ENCODE data around the gene CASP7. TPM values are rescaled to one million over a fixed set of nuclear protein-coding genes. Genes with fewer than 3 reads are reported as not detected.
"Not testable (repeated sequence)": the region's sequence is repeated elsewhere in the genome, so short reads cannot be mapped to it uniquely, and the experiment has no call there.

The CASP7 gene
- total RNA-seq, 1 donor from 2014 or later, result 32.5 TPM

GRCh38 chr10:113650172-113650571 lies 29.5 kb upstream of the CASP7 start:
- no peak overlapping the region for H3K27ac ChIP-seq

GRCh38 chr10:113651021-113651420 lies 28.7 kb upstream of the CASP7 start:
- no peak for ATAC-seq
- Histone ChIP-seq H3K9me3 (no peaks in the 10 kb centered on the region), H3K4me1 (no peaks in the 10 kb centered on the region), H3K27ac (no peak overlapping the region), H3K4me3 (no peak overlapping the region), H3K27me3 (no peaks in the 10 kb centered on the region), H3K36me3 (no peaks in the 10 kb centered on the region)
- intact Hi-C loops (cut with DNase I), result no loop called here
- no peak for TF ChIP-seq CTCF (IDR thresholded peaks at IDR 0.05)
- DNase-seq, result no peak

More at GRCh38 chr10:113650172-113650571, 29.5 kb upstream of the CASP7 start:
- no peak overlapping the region for H3K4me3 ChIP-seq
- intact Hi-C loops (cut with DNase I), result no loop called here
- DNase-seq (no peak), ATAC-seq (no peak)
- no peaks in the 10 kb centered on the region for H3K4me1 ChIP-seq
- no peaks in the 10 kb centered on the region for H3K36me3 ChIP-seq
- no peaks in the 10 kb centered on the region for H3K27me3 ChIP-seq
- no peaks in the 10 kb centered on the region for H3K9me3 ChIP-seq
- no peak for TF ChIP-seq CTCF (IDR thresholded peaks at IDR 0.05)

GRCh38 chr10:113651898-113652297 lies 27.8 kb upstream of the CASP7 start:
- no peak for ATAC-seq
- intact Hi-C loops (cut with DNase I), result no loop called here
- Histone ChIP-seq H3K4me3 (no peak overlapping the region), H3K4me1 (no peaks in the 10 kb centered on the region), H3K36me3 (no peaks in the 10 kb centered on the region), H3K27ac (no peak overlapping the region), H3K27me3 (no peaks in the 10 kb centered on the region), H3K9me3 (no peaks in the 10 kb centered on the region)
- no peak for DNase-seq
- no peak for TF ChIP-seq CTCF (IDR thresholded peaks at IDR 0.05)

- H3K36me3 ChIP-seq; H3K4me1 ChIP-seq; ATAC-seq; DNase-seq; H3K4me3 ChIP-seq; H3K27me3 ChIP-seq; H3K27ac ChIP-seq; intact Hi-C loops (cut with DNase I); H3K9me3 ChIP-seq: not testable (repeated sequence)
Observed at GRCh38 chr10:113652456-113652855, 27.3 kb upstream of the CASP7 start.

GRCh38 chr10:113656896-113657295 lies 22.8 kb upstream of the CASP7 start:
- ATAC-seq, result no peak
- Histone ChIP-seq H3K27ac (no peak overlapping the region), H3K27me3 (no peaks in the 10 kb centered on the region), H3K9me3 (no peaks in the 10 kb centered on the region), H3K4me3 (no peak overlapping the region), H3K4me1 (no peaks in the 10 kb centered on the region), H3K36me3 (no peaks in the 10 kb centered on the region)
- intact Hi-C loops (cut with DNase I), result no loop called here
- TF ChIP-seq CTCF (IDR thresholded peaks at IDR 0.05), result no peak
- no peak for DNase-seq

GRCh38 chr10:113657544-113657943 lies 22.2 kb upstream of the CASP7 start:
- Histone ChIP-seq H3K27me3 (no peaks in the 10 kb centered on the region), H3K4me3 (no peak overlapping the region), H3K9me3 (no peaks in the 10 kb centered on the region), H3K27ac (no peak overlapping the region), H3K4me1 (no peaks in the 10 kb centered on the region), H3K36me3 (no peaks in the 10 kb centered on the region)
- DNase-seq (no peak), ATAC-seq (no peak)
- intact Hi-C loops (cut with DNase I), result no loop called here
- no peak for TF ChIP-seq CTCF (IDR thresholded peaks at IDR 0.05)
